OCI-LY1 (cell line): ENCODE results near the gene ETS2.

Experiments
- H2AFZ ChIP-seq: fragments of 200-600 bp; sonication (generic), shearing (Covaris generic); 2 replicates; pipeline ENCODE4 v1.6.0; 2014; ENCODE audit warnings: antibody characterized with exemption, mild to moderate bottlenecking, low read length
- H3F3A ChIP-seq: fragments of 200-600 bp; sonication (generic), shearing (Covaris generic); 2 replicates; pipeline ENCODE4 v1.6.0; 2014; ENCODE audit warnings: mild to moderate bottlenecking, antibody characterized with exemption, low read length, moderate library complexity; ENCODE audit not compliant: insufficient read depth
- H3K27ac ChIP-seq: fragments of 200-600 bp; sonication (generic); 2 replicates; pipeline ENCODE4 v1.5.1; 2014; ENCODE audit warnings: low read length, mixed run types, mild to moderate bottlenecking, low read depth; ENCODE audit not compliant: poor library complexity, severe bottlenecking
- H3K27me3 ChIP-seq: fragments of 200-600 bp; sonication (generic); 2 replicates; pipeline ENCODE4 v1.6.0; 2014; ENCODE audit warnings: antibody characterized with exemption, mild to moderate bottlenecking, low read length, moderate library complexity; ENCODE audit not compliant: insufficient read depth
- H3K36me3 ChIP-seq: fragments of 200-600 bp; sonication (generic); 2 replicates; pipeline ENCODE4 v1.6.1; 2014; ENCODE audit warnings: mild to moderate bottlenecking, antibody characterized with exemption, low read length, moderate library complexity, mixed read lengths; ENCODE audit not compliant: insufficient read depth
- H3K4me1 ChIP-seq: fragments of 200-600 bp; sonication (generic); 2 replicates; pipeline ENCODE4 v1.5.1; 2014; ENCODE audit warnings: mild to moderate bottlenecking, low read length, moderate library complexity; ENCODE audit not compliant: insufficient read depth, severe bottlenecking
- H3K4me2 ChIP-seq: fragments of 200-600 bp; sonication (generic), shearing (Covaris generic); 2 replicates; pipeline ENCODE4 v1.6.1; 2014; ENCODE audit warnings: low read length
- H3K4me3 ChIP-seq: fragments of 200-600 bp; sonication (generic); 2 replicates; pipeline ENCODE4 v1.5.1; 2014; ENCODE audit warnings: low read length, low read depth, mild to moderate bottlenecking, mixed read lengths; ENCODE audit not compliant: poor library complexity, severe bottlenecking
- H3K79me2 ChIP-seq: fragments of 200-600 bp; shearing (Covaris generic); 2 replicates; pipeline ENCODE4 v1.6.1; 2016; ENCODE audit warnings: mixed run types, low read length, mixed read lengths; ENCODE audit not compliant: insufficient read depth
- H3K9ac ChIP-seq: fragments of 200-600 bp; sonication (generic), shearing (Covaris generic); 2 replicates; pipeline ENCODE4 v1.6.1; 2014; ENCODE audit warnings: mild to moderate bottlenecking, low read length, mixed read lengths
- H3K9me2 ChIP-seq: fragments of 200-600 bp; sonication (generic), shearing (Covaris generic); 2 replicates; pipeline ENCODE4 v1.6.1; 2014; ENCODE audit warnings: low read depth, mild to moderate bottlenecking, low read length, mixed read lengths
- H3K9me3 ChIP-seq: fragments of 200-600 bp; shearing (Covaris generic); 2 replicates; pipeline ENCODE4 v1.6.1; 2014; ENCODE audit warnings: low read length, mixed read lengths
- H4K20me1 ChIP-seq: fragments of 200-600 bp; sonication (generic), shearing (Covaris generic); 2 replicates; pipeline ENCODE4 v1.6.0; 2016; ENCODE audit warnings: mild to moderate bottlenecking, low read length; ENCODE audit not compliant: insufficient read depth
- EZH2 ChIP-seq: fragments of 200-600 bp; sonication (generic), shearing (Covaris generic); IDR thresholded peaks from 2 replicates; pipeline ENCODE4 v1.8.0; 2017; ENCODE audit warnings: borderline replicate concordance, mixed run types, mild to moderate bottlenecking, antibody characterized with exemption, low read length, moderate library complexity, mixed read lengths
- TF ChIP-seq, protein P1 (sequence below): fragments of 200-600 bp; sonication (generic), shearing (Covaris generic); IDR thresholded peaks from 2 replicates; pipeline ENCODE4 v1.5.1; 2017; ENCODE audit warnings: mild to moderate bottlenecking, antibody characterized with exemption, low read length, moderate library complexity, mixed read lengths

The ETS2 gene

GRCh38 chr21:38869946-38870345 is 64.2 kb downstream of the ETS2 start:
- H3K79me2 ChIP-seq, result no peaks in the 10 kb centered on the region
- no peak overlapping the region for H3K9ac ChIP-seq
- H2AFZ ChIP-seq, result no peak overlapping the region
- H3K36me3 ChIP-seq, result no peaks in the 10 kb centered on the region
- H3F3A ChIP-seq, result no peaks in the 10 kb centered on the region
- no peaks in the 10 kb centered on the region for H4K20me1 ChIP-seq
- H3K4me2 ChIP-seq, result peak overlapping the region; percentile 16; the same call in 1 of the 2 replicates
- TF ChIP-seq EZH2, result no peak
- TF ChIP-seq, protein P1, sequence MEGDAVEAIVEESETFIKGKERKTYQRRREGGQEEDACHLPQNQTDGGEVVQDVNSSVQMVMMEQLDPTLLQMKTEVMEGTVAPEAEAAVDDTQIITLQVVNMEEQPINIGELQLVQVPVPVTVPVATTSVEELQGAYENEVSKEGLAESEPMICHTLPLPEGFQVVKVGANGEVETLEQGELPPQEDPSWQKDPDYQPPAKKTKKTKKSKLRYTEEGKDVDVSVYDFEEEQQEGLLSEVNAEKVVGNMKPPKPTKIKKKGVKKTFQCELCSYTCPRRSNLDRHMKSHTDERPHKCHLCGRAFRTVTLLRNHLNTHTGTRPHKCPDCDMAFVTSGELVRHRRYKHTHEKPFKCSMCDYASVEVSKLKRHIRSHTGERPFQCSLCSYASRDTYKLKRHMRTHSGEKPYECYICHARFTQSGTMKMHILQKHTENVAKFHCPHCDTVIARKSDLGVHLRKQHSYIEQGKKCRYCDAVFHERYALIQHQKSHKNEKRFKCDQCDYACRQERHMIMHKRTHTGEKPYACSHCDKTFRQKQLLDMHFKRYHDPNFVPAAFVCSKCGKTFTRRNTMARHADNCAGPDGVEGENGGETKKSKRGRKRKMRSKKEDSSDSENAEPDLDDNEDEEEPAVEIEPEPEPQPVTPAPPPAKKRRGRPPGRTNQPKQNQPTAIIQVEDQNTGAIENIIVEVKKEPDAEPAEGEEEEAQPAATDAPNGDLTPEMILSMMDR, result peak; percentile 46
- H3K27ac ChIP-seq, result peak overlapping the region; percentile 52
- H3K9me3 ChIP-seq, result no peaks in the 10 kb centered on the region
- no peaks in the 10 kb centered on the region for H3K27me3 ChIP-seq
- H3K4me3 ChIP-seq, result no peak overlapping the region
- peaks cover 31% of the 10 kb centered on the region for H3K4me1 ChIP-seq
- H3K9me2 ChIP-seq, result no peaks in the 10 kb centered on the region
